Smooth muscle cell (in vitro differentiated cells): Measurements from ENCODE around the gene STK40. TPM values are rescaled to one million over a fixed set of nuclear protein-coding genes. Genes with fewer than 3 reads are reported as not detected.
A peak's percentile ranks its signal among the peaks of the same experiment; 100 is the strongest.

Experiments used
- DNase-seq: peaks from one replicate; lab custom pipeline; 2025; ENCODE audit not compliant: unreplicated experiment; lab: John Stamatoyannopoulos, UW
- H2AFZ ChIP-seq: fragments of 200-600 bp; sonication (generic); 2 replicates; pipeline ENCODE4 v1.6.0; 2016; ENCODE audit warnings: antibody characterized with exemption, low read depth, mild to moderate bottlenecking
- H3F3A ChIP-seq: fragments of 200-600 bp; sonication (generic); 2 replicates; pipeline ENCODE4 v1.6.0; 2017; ENCODE audit warnings: antibody characterized with exemption, low read depth
- H3K27ac ChIP-seq: fragments of 200-600 bp; sonication (generic); 2 replicates; pipeline ENCODE4 v1.5.1; 2016; ENCODE audit warnings: low read depth, mild to moderate bottlenecking
- H3K27me3 ChIP-seq: fragments of 200-600 bp; sonication (generic); 2 replicates; pipeline ENCODE4 v1.6.1; 2016; ENCODE audit warnings: low read depth, mild to moderate bottlenecking
- H3K36me3 ChIP-seq: fragments of 200-600 bp; sonication (generic); 2 replicates; pipeline ENCODE4 v1.5.1; 2016; ENCODE audit warnings: low read depth
- H3K4me1 ChIP-seq: fragments of 200-600 bp; sonication (generic); 2 replicates; pipeline ENCODE4 v1.5.1; 2016; ENCODE audit warnings: low read depth
- H3K4me2 ChIP-seq: fragments of 200-600 bp; sonication (generic); 2 replicates; pipeline ENCODE4 v1.6.0; 2016; ENCODE audit warnings: mild to moderate bottlenecking
- H3K4me3 ChIP-seq: fragments of 200-600 bp; sonication (generic); 2 replicates; pipeline ENCODE4 v1.5.1; 2016; ENCODE audit warnings: mild to moderate bottlenecking
- H3K79me2 ChIP-seq: fragments of 200-600 bp; sonication (generic); 2 replicates; pipeline ENCODE4 v1.6.0; 2016; ENCODE audit warnings: low read depth, mild to moderate bottlenecking
- H3K9ac ChIP-seq: fragments of 200-600 bp; sonication (generic); 2 replicates; pipeline ENCODE4 v1.6.0; 2016; ENCODE audit warnings: low read depth
- H3K9me3 ChIP-seq: fragments of 200-600 bp; sonication (generic); replicated peaks from 2 replicates; pipeline ENCODE4 v1.5.1; 2016; ENCODE audit warnings: low read depth
- H4K20me1 ChIP-seq: fragments of 200-600 bp; sonication (generic); 2 replicates; pipeline ENCODE4 v1.6.0; 2016; ENCODE audit warnings: low read depth
- CTCF ChIP-seq: fragments of 200-600 bp; sonication (generic); IDR thresholded peaks from 2 replicates; pipeline ENCODE4 v1.5.1; 2017; ENCODE audit warnings: borderline replicate concordance, mild to moderate bottlenecking, antibody characterized with exemption; ENCODE audit not compliant: insufficient read depth, poor library complexity, severe bottlenecking
- WGBS: methylation state at CpG from one replicate; pipeline ENCODE4 v1.1.7; 2016; ENCODE audit warnings: low lambda C conversion rate; 5-methylcytosine and 5-hydroxymethylcytosine counted together
- polyA plus RNA-seq: library from polyadenylated mRNA; unstranded; fragments of >200 nt; fragmentation: Nextera tagmentation; extraction: Ambion mirVana; gene quantifications from 2 replicates; pipeline ENCODE4 v1.2.1, GENCODE V29; 2016
- total RNA-seq: library from RNA; depleted of rRNA; stranded (reverse); fragments of >200 nt; gene quantifications from 2 replicates; pipeline ENCODE4 v1.2.3, GENCODE V29; 2014

The STK40 gene, protein sequence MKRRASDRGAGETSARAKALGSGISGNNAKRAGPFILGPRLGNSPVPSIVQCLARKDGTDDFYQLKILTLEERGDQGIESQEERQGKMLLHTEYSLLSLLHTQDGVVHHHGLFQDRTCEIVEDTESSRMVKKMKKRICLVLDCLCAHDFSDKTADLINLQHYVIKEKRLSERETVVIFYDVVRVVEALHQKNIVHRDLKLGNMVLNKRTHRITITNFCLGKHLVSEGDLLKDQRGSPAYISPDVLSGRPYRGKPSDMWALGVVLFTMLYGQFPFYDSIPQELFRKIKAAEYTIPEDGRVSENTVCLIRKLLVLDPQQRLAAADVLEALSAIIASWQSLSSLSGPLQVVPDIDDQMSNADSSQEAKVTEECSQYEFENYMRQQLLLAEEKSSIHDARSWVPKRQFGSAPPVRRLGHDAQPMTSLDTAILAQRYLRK
- total RNA-seq (7.2 and 8.4 TPM in 2 replicates), polyA plus RNA-seq (18.8 and 28.3 TPM in 2 replicates)

- H3K4me2 ChIP-seq: peak within 1 kb of the TSS; percentile 94
- no peak within 1 kb of the TSS for H2AFZ ChIP-seq
- no peaks in the 10 kb centered on the region for H3K9me3 ChIP-seq
- peaks cover 23% of the 10 kb centered on the region for H3K4me1 ChIP-seq
- no peaks in the 10 kb centered on the region for H3K27me3 ChIP-seq
- H3K9ac ChIP-seq: peak within 1 kb of the TSS; percentile 97
- 1% methylated on average over 43 of the region's 82 CpGs for WGBS
- H3K4me3 ChIP-seq: peak within 1 kb of the TSS; percentile 79
- peak within 1 kb of the TSS; percentile 99 for H3K27ac ChIP-seq
- H3F3A ChIP-seq: peaks cover 21% of the 10 kb centered on the region
- no peaks in the 10 kb centered on the region for H3K36me3 ChIP-seq
- H4K20me1 ChIP-seq: peaks cover 46% of the 10 kb centered on the region
- peak; percentile 94 for DNase-seq
- H3K79me2 ChIP-seq: peaks cover 49% of the 10 kb centered on the region
- TF ChIP-seq CTCF: no peak
These were observed at the start of gene STK40 for GRCh38 chr1:36385410-36386264. TSS of gene STK40 (minus strand) at chr1:36385924. CDS start at chr1:36361332, 24,592 bp downstream.

DNA sequence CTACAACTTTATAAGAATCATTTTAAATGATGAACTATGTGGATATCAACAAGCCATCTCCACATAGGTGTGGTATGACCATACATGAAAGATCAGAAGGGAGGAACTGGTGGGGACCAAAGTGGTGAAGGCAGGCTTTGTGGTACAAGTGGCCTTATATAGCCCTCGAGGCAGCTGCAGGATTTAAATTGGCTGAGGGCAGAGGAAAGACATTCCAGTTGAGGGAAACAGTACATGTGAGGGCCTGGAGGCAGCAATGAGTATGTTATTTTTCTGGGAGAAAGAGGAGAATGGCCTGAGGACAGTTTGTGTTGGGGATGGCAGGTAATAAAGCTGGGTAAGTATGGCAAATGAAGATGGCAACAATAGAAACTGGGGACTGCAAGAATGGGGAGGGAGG, 47.4 kb upstream of the STK40 start:
- Histone ChIP-seq H3K4me2 (no peak overlapping the region), H2AFZ (no peak overlapping the region), H3K27me3 (no peaks in the 10 kb centered on the region), H3K27ac (no peak overlapping the region), H3K79me2 (no peaks in the 10 kb centered on the region), H3K9me3 (no peaks in the 10 kb centered on the region), H3K4me3 (no peak overlapping the region), H3K36me3 (no peaks in the 10 kb centered on the region), H3F3A (no peaks in the 10 kb centered on the region), H3K9ac (no peak overlapping the region), H3K4me1 (no peaks in the 10 kb centered on the region), H4K20me1 (no peaks in the 10 kb centered on the region)
- WGBS: 50% methylated on average over 1 of the region's 1 CpG
- DNase-seq: no peak
- TF ChIP-seq CTCF: no peak

- TF ChIP-seq CTCF: no peak
- Histone ChIP-seq H3K4me1 (no peaks in the 10 kb centered on the region), H3K36me3 (no peaks in the 10 kb centered on the region), H3K27ac (no peak overlapping the region), H3K4me2 (no peak overlapping the region), H3K9me3 (no peaks in the 10 kb centered on the region), H3K9ac (no peak overlapping the region), H3K79me2 (no peaks in the 10 kb centered on the region), H3F3A (no peaks in the 10 kb centered on the region), H3K4me3 (no peak overlapping the region), H4K20me1 (no peaks in the 10 kb centered on the region), H3K27me3 (no peaks in the 10 kb centered on the region), H2AFZ (no peak overlapping the region)
- no peak for DNase-seq
- 89% methylated on average over 4 of the region's 4 CpGs for WGBS
These were observed 46.9 kb upstream of the STK40 start for GRCh38 chr1:36432616-36433015.
